BJ (cell line): ENCODE results near the gene TRAPPC2L. TPM values are rescaled to one million over a fixed set of nuclear protein-coding genes. Genes with fewer than 3 reads are reported as not detected.

Experiments
- CTCF ChIA-PET: fragments of 350-600 bp; formaldehyde crosslinking; extraction: SDS; loops from one replicate; lab custom pipeline; 2021; ENCODE audit warnings: antibody characterized with exemption, inconsistent platforms; lab: Yijun Ruan, JAX
- POLR2A ChIA-PET: fragments of 300-600 bp; sonication (Branson Sonifier 250); formaldehyde crosslinking; extraction: SDS; loops from one replicate; lab custom pipeline; 2021; ENCODE audit warnings: antibody characterized with exemption; lab: Charles Lee
- DNase-seq: peaks from one replicate; pipeline ENCODE4 v3.0.0-alpha.2; 2011; ENCODE audit warnings: low read depth
- H3K27me3 ChIP-seq: 2 replicates; pipeline ENCODE4 v1.6.0; 2011; ENCODE audit warnings: low read length; ENCODE audit not compliant: control insufficient read depth, insufficient read depth
- H3K36me3 ChIP-seq: 2 replicates; pipeline ENCODE4 v1.5.1; 2011; ENCODE audit warnings: low read length; ENCODE audit not compliant: control insufficient read depth, insufficient read depth
- H3K4me3 ChIP-seq: 2 replicates; pipeline ENCODE4 v1.5.1; 2011; ENCODE audit warnings: low read depth, mild to moderate bottlenecking, control low read depth, low read length
- CTCF ChIP-seq: IDR thresholded peaks from 2 replicates; pipeline ENCODE4 v1.5.1; 2011; ENCODE audit warnings: low read depth, mild to moderate bottlenecking, control low read depth, inconsistent platforms, low read length, moderate library complexity; ENCODE audit not compliant: insufficient read depth
- polyA plus RNA-seq: library from polyadenylated mRNA; depleted of rRNA; stranded (reverse); fragments of >200 nt; gene quantifications from 2 replicates; pipeline ENCODE4 v1.2.3, GENCODE V29; 2011

Gene TRAPPC2L
- polyA plus RNA-seq, 1 experiment, result 84.8 TPM

- DNase-seq, result no peak
- CTCF ChIA-PET, result interaction anchor here (2.5 kb wide), 1 partner anchor 11 kb away, joined by 8 read pairs; no protein-coding TSS in a partner anchor
- POLR2A ChIA-PET, result no interaction called here
- peaks cover 17% of the 10 kb centered on the region for H3K36me3 ChIP-seq
- no peak overlapping the region for H3K4me3 ChIP-seq
- no peaks in the 10 kb centered on the region for H3K27me3 ChIP-seq
- TF ChIP-seq CTCF, result no peak
Measured at GRCh38 chr16:88835383-88835782, 21.5 kb upstream of the TRAPPC2L start.

GRCh38 chr16:88835818-88836217 is 21.1 kb upstream of the TRAPPC2L start:
- no peaks in the 10 kb centered on the region for H3K27me3 ChIP-seq
- peaks cover 22% of the 10 kb centered on the region for H3K36me3 ChIP-seq
- ChIA-PET POLR2A (no interaction called here), CTCF (no interaction called here)
- no peak overlapping the region for H3K4me3 ChIP-seq
- no peak for DNase-seq
- TF ChIP-seq CTCF, result no peak

- ChIA-PET CTCF (no interaction called here), POLR2A (no interaction called here)
Measured at GRCh38 chr16:88836791-88837190, 20.1 kb upstream of the TRAPPC2L start.

GRCh38 chr16:88837806-88838205 is 19.1 kb upstream of the TRAPPC2L start:
- ChIA-PET POLR2A (no interaction called here), CTCF (no interaction called here)
- Histone ChIP-seq H3K27me3 (no peaks in the 10 kb centered on the region), H3K4me3 (no peak overlapping the region), H3K36me3 (peaks cover 24% of the 10 kb centered on the region)
- no peak for TF ChIP-seq CTCF
- no peak for DNase-seq

More at GRCh38 chr16:88836791-88837190, 20.1 kb upstream of the TRAPPC2L start:
- DNase-seq, result no peak
- Histone ChIP-seq H3K27me3 (no peaks in the 10 kb centered on the region), H3K36me3 (peaks cover 23% of the 10 kb centered on the region), H3K4me3 (no peak overlapping the region)
- TF ChIP-seq CTCF, result no peak

GRCh38 chr16:88838566-88838965 is 18.4 kb upstream of the TRAPPC2L start:
- Histone ChIP-seq H3K4me3 (no peak overlapping the region), H3K27me3 (no peaks in the 10 kb centered on the region), H3K36me3 (peaks cover 27% of the 10 kb centered on the region)
- ChIA-PET POLR2A (no interaction called here), CTCF (interaction anchor here (0.8 kb wide), 1 partner anchor 26 kb away, joined by 3 read pairs; no protein-coding TSS in a partner anchor)
- DNase-seq, result no peak
- TF ChIP-seq CTCF, result no peak
